GM18520 (cell line): Measurements from ENCODE around the gene CACNA1E.

Experiments used
- ATAC-seq: cut with Tn5 transposase; IDR thresholded peaks from one replicate; pipeline ENCODE4 v1.9.1; 2021; ENCODE audit not compliant: unreplicated experiment

Gene CACNA1E

DNA sequence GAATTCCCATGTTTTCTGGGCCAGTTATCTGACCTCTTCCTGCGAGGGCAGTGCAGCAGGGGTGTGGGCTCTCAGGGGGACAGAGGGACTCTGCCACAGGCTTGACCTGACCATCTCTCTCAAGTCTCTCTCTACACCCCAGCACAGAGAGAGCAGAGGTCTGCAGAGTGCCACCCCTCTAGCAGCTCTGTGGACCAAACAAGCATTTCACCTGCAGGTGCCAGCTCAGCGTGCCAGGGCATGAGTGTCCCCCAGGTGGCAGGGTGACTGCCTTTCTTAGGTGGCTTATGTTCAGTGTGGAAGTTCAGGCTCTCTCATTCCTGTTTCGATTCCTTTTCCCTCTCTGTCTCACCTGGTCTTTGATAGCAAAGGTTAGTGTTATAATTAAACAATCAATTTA, 191.3 kb downstream of the CACNA1E start:
- no peak for ATAC-seq

DNA sequence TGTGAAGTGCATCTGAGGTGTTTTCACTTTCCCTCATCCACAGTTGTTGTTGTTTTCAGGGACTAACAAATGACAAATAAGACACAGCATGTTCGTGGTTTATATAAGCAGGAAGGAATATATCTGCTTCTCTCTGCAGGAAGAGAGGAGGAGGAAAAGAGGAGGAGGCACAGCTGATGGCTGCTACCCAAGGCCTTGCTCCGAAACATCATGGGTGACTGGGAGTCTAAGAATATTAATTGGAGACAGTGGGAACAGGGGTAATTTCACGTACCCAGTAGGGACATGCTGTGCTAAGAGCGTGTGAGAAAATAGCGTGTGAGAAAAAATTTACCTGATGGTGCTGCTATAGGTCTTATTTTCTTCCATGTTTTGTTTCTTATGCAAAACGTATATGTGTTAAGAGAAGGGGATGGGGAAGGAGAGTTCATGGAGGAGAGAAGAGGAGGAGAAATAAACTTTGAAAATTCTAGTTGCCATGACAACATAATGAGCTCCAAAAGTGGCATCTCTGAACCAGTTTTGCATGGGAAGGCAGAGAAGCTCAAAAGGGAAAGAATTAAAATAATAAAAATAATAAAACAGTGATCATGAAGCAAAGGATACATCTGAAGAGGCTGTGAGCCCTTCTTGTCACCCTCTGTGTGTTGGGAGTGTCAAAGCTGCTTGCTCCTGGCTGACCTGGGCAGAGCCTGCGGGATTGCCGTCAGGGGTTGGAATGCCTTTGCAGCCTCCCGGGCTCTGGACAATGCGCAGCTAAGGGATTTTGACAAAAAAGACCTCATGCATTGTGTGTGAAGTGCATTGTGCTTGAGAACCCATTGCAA, 192.0 kb downstream of the CACNA1E start:
- no peak for ATAC-seq

DNA sequence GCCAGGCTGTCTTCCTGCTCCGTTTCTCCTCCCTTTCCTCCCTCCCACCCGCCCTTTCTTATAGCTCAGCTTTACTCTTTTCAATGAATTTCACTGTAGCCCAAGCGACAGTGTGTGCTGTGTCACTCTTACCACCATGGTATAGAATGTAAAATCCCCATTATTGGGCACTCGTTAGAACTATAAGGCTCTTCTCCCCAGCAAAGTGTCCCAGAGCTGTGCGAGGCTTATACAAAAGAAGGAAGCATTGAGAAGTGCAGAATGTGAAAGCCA, 192.5 kb downstream of the CACNA1E start:
- ATAC-seq: no peak

DNA sequence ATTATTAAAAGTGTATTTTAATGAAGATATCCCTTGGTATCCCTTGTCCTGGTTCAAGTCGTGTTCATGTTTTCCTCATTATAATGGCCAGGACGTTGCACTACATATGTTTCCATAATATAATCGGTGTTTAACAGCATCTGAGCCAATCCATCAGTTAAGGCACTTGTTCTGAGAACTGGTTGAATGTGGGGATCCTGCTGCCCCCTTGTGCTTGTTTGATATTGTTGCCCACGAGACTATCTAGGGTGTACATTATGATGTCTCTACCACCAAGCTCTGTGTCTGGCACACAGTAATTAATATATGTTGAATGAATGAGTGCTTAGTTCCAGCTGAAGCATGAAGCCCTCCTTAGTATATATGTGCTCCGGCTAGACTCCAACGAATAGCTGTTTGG, 193.0 kb downstream of the CACNA1E start:
- no peak for ATAC-seq

DNA sequence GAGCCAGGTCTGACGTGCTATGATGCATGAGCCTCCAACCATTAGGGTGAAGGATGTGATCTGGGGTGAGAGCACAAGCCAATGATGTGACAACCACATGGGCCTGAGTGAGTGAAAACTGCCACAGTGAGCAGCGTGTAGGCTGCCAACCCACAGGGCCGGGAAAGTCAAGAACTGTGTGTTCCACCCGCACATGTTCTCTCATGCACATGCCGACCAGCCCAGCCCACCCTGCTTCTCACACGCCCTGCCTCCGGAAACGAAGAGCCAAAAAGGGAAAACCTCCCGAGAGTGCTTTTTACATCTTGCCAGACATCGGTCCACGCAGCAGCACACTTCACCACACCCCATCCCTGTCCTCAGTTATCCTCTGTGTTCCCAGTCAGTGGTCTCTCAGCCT, 197.0 kb downstream of the CACNA1E start:
- no peak for ATAC-seq

DNA sequence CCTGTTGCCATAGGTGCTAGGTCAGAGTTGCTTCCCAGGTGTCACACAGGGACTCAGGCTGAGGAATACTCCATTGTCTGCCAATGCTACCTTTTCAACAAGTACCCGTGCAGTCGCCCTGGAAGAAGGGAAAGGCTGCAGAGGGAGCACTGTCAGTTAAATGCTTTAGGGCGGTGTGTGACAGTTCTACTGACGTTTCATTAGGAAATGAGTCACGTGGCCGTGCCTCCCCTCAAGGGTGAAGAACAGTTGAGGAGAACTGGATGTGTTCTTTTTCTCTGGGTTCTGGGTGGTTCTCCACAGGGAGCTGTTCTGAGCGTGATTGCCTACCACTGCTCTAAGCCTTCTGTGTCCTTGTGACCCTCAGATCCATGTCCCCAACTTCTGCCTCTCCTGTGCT, 197.6 kb downstream of the CACNA1E start:
- ATAC-seq: no peak

DNA sequence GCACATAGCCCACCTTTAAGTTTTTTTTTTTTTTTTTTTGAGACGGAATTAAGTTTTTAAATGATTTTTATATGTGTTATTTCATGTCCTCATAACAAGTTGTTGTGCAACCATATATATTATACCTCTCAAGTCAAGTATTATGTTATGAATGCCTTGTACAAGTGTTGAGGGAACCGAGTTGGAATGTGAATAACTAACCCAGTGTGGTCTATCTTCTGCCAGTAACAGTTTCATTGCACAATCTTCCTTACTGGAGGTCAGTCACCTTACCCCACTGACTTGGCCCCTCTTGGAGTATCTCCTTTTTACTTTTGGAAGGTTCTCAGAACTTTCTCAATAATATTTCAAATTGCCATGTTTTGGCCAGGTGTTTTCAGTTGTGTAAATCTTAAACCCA, 201.9 kb downstream of the CACNA1E start:
- no peak for ATAC-seq

DNA sequence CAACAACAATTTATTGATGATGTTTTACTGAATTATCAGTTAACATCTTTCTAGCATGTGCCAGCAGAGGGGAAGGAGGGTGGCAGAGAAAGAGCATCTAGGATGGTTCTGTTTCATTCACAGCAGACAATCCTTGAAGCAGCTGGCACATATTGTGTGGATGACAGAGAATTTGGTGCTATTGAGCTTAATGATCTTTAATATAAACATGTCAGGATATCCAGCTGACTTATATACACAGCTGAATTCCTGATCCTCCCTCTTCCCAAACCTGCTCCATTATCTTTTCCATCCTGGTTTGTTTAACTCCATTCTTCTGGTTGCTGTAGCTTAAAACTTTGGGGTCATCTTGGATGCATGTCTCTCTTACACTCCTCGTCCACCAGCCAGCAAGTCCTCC, 218.6 kb downstream of the CACNA1E start:
- ATAC-seq: no peak

DNA sequence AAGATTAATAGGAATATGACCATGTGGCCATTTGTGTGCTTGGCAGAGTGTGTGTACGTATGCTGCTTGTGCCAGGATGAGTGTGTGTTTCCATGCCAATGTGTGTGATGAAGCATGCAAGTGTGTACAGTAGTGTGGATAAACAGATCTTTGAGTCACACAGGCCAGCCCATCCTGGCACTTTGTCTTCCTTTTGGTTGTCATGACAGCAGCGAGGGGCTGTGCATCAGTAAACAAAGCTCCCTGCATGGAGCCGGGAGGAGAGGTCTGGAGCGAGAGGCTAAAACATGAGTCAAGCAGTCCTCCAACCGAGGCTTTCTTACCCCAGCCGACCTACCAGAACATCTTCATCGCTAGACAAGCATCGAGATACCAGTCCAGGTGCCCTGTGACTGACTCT, 221.2 kb downstream of the CACNA1E start:
- no peak for ATAC-seq

DNA sequence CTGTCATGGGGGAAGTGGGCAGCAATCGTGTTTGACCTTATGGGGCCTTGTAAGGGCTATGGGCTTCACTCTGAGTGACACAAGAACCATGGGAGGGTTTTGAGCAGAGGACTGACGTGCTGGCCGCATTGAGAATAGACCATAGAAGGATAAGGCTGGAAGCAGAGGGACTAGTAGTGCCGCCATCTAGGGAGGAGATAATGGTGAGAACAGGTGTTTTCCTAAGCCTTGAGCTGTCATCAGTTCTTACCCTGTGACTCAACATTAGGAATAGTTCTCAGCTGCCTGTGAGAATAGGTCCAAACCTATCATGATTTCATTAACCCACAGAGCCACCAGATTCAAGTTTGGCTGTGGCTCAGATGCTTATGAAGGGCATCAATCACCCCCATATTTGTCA, 228.5 kb downstream of the CACNA1E start:
- ATAC-seq: no peak

DNA sequence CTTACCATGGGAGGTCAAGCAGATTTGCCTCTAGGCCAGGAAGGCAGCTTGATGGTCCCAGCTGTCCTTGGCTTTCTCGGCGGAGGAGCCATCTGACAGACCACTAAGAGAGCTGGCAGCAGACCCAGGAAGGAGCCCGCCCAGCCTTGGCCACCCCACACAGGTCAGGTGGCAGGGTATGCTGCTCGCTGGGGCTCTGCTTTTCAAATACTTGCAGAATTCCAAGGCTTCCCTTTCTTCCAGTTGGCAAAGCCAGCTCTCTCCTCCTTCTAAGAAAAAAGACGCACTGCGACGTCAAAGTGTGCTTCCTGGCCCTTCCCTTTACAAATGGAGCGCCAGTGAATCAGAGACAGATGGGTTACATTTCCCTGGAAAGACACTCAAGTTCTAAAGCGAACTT, 229.4 kb downstream of the CACNA1E start:
- no peak for ATAC-seq

DNA sequence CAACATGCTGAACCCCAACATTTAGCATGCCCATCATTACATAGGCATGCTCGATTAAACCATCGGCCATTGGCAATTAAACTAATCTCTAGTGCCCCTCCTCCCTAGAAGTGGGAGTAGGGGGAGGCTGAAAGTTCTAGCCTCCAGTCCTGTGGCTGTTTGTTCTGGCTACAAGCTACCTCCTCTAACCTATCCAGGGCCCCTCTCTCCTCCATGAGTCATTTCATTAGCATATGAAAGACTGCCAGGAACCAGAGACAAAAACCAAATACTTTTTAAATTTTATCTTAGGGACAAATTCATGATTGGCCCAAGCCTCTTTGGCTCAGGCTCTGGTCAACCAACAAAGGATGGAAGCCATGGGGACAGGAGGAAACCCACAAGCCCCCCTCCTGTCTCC, 231.1 kb downstream of the CACNA1E start:
- ATAC-seq: no peak

DNA sequence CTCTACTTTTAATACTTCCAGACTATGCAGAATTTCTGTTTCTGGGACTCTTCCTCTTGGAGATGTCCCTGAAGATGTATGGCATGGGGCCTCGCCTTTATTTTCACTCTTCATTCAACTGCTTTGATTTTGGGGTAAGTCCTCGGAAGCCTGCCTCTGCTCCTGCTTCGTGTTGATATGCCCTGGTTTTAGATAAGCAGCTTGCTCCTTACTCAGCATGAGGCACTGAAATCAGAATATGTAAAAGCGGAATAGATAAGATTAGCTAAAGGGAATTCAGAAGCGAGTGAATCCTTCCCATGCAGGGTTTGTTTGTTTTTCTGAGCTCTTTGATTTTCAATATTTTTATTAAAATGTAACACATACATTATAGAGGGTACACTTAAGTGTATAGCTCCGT, 234.7 kb downstream of the CACNA1E start:
- ATAC-seq: no peak

DNA sequence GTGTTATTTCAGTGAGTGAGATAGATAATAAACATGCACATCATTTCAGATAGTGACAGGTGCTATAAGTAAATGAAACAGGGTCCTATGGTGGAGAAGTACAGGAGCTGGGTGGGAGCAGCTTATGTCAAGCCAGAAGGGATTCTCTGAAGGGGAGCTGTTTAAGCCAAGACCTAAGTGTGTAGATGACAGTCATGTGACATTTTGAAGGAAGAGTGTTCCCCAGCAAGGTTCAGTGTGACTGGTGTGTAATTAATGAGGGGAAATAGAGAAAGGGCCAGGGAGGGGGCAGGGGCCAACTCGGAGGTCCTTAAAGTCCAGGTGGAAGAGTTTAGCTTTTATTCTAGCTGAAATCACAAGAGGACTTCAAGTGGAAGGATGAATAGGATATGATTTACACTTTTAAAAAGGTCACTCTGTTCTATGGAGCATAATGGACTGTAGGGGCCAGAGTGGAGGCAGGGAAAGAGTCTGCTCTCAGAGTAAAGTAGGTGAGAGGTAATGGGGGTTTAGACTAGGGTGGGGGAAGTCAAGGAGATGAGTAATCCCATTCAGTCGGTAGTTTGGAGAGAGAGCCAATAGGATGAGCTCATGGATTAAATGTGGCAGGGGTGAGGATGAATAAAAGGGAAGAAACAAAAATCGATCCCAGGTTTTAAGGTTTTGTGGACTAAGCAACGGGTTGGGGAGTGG, 243.1 kb downstream of the CACNA1E start:
- ATAC-seq: no peak

DNA sequence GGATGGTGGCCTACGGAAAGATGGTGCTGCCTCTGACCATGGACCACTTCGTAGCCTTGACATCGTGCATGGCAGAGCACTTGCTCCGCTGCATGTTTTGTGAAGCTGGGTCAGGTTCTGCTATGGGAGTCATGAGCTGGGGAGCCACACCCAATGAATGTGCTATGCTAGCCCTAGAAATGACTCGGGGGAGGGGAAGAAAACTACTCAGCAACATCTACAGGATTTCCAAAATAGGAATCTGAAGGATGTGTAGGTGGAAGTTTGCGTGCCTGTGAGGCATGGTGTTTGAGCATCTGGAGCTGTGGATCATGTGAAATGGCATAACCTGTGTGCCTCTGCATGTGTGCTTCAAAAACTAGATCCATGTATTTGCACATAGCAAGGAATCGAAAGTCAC, 247.3 kb downstream of the CACNA1E start:
- no peak for ATAC-seq

DNA sequence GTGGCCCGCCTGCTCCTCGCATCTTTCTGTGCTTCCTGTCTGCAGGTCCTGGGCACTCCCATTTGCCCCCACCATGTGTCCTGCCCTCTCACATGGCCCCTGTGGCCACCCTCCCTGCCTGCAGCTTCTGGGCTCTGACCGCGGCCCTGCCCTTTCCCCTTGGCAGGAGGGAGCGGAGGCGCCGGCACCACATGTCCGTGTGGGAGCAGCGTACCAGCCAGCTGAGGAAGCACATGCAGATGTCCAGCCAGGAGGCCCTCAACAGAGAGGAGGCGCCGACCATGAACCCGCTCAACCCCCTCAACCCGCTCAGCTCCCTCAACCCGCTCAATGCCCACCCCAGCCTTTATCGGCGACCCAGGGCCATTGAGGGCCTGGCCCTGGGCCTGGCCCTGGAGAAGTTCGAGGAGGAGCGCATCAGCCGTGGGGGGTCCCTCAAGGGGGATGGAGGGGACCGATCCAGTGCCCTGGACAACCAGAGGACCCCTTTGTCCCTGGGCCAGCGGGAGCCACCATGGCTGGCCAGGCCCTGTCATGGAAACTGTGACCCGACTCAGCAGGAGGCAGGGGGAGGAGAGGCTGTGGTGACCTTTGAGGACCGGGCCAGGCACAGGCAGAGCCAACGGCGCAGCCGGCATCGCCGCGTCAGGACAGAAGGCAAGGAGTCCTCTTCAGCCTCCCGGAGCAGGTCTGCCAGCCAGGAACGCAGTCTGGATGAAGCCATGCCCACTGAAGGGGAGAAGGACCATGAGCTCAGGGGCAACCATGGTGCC, 249.1 kb downstream of the CACNA1E start:
- ATAC-seq: no peak

DNA sequence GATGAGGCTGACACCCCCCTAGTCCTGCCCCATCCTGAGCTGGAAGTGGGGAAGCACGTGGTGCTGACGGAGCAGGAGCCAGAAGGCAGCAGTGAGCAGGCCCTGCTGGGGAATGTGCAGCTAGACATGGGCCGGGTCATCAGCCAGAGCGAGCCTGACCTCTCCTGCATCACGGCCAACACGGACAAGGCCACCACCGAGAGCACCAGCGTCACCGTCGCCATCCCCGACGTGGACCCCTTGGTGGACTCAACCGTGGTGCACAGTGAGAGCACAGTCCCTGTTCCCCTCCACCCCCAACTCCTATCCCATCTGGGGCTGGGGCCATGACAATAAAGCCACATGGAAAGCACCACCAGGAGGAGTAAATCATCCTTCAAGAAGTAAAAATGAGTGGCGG, 250.2 kb downstream of the CACNA1E start:
- ATAC-seq: no peak

DNA sequence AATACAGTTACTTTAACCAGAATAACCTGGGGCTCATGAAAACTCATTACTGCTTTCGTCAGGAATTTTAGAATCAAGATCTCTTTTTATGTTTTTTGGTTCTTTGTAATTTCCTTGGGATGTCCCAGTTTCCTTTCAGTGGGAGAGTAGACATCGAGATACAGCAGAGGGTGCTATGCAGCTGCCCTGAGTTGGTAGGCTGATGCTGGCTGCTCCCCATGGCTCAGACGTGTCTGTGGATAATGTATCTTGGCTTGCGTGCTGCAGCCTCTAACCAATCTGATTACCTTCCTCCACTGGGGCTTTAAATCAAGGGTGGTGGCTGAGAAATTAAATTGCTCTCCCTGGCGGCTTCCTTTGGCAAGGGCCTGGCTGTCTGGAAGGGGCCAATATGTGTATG, 253.7 kb downstream of the CACNA1E start:
- ATAC-seq: no peak

DNA sequence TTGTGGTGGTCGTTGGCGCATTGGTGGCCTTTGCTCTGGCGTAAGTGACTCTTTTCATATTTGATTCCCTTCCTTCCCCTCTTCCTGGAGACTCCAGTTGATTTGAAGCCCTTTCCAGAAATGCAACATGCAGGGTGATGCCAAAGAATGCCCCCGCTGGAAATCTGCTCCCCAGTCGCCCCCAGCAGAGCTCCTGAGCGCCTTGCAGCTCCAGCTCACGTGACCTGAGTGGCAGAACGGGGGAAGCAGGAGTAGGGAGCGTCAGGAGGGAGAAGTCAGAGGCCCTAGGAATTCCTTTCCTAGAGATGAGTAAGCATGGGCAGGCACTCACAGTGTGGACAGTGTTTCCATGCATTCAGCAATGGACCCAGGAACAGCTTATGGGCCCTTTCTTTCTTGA, 255.9 kb downstream of the CACNA1E start:
- no peak for ATAC-seq

DNA sequence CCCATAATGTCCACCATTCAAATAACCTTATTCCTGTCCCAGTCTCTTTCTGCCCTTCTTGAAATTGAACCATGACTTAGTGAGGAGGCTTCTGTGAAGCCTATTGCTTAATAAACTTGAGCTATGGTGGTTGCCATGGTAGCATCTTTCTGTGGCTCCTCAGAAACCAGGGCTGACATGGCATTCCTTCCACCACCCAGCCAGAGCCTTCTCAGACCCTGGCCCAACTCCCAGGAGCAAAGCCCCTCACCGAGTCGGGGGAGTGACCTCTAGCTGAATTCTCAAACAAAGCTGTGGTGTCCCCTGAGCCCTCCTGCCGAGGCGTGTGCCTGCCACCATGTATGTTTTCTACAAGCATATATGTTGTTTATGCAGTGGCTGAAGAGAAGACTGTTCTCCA, 259.1 kb downstream of the CACNA1E start:
- ATAC-seq: no peak

DNA sequence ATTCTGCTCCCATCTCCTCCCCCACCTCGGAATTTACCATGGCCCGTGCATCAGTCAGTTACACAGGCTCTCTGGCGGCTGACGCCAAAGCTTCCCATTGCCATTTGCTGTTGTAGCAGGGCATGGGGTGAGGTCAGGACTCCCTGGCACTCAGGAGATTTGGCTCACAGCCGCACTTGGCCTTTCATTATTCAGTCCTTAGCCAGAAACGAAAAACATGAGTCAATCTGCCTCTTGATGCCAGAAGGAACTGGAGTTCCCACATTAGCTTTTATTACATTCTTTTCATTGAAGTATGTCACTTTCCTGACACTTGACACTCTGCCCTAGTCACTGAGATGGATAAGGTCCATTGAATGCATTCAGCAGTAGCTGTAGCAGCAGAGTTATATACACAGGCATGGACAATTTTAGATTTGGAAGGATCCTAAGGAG, 260.6 kb downstream of the CACNA1E start:
- ATAC-seq: no peak

DNA sequence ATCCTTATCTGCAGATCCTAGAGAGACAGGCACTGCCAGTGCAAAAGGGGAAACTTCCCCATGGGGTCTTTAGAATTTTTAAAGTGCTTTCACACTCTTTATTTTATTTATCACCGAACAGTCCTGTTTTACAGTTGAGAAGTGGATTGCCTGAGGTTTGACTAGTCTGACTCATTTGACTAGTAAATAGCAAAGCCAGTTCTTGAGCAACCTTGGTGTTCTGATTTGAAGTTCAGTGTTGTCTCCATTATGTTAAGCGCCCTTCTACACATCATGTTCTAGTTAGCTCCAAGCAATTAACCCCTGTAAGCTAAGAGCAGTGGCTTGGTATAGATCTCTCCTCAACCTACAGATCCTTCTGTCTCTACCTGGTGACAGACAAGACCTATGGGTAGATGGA, 262.9 kb downstream of the CACNA1E start:
- no peak for ATAC-seq
